Stimulated activated CD8-positive, alpha-beta memory T cell treated with anti-CD3 and anti-CD28 coated beads, Interleukin-12 subunit alpha, Interleukin-12 subunit beta, amount 100 ng/mL, for 1 hour (primary cell): ENCODE measurements around the gene NR1H4.
"Not testable (repeated sequence)": the region's sequence is repeated elsewhere in the genome, so short reads cannot be mapped to it uniquely, and the experiment has no call there.

Source experiments
- DNase-seq: peaks from one replicate; pipeline ENCODE4 v3.0.0-alpha.2; 2020; ENCODE audit warnings: low read depth

Gene NR1H4

DNA sequence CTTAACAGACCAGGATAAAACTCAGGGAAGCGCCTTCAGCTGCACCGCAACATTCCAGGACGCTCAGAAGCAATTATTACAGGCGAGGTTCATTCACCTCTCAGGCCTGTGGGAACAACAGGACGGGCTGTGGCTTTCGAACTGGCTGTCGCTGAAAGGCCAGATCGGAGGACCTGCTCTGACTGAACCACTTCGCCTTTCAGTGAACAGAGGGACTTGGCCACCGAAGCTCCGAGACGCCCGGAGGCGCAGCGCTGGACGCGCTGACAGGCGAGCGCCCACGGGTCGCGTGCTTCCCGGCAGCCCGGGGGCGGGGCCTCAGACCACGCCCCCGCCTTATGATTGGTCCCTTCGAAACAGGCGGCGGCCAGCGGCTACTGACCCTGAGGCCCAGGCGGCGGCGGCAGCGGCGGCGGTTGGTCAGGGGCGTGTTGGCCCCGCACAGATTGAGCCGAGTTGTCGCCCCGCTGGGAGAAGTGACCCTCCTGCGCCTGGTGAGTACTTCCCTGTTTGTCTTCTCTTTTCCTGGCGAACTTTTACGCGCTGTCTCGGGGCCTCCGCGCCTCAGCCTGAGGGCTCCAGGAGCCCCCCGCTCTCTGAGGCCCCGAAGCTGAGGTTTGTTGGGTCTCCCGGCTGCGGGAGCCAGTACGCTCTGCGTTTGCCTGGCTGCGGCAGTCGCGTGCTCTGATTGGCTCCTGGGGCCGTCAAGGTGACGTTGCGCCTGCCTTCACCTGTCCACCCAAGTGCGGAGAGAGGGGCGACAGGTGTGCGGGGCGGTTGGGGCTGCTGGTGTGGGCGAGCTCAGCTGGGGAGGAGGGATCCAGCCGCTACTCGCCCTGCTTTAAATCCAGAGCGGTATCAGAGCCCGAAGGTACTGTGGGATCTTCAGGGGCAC lies 99.9 kb downstream of the NR1H4 start, which contains the start of gene GAS2L3:
TSS of gene GAS2L3 (plus strand) at position 393 of the 895 bp plus-strand sequence. CDS start 21,221 bp downstream, outside the sequence.
- DNase-seq = peak; percentile 15

DNA sequence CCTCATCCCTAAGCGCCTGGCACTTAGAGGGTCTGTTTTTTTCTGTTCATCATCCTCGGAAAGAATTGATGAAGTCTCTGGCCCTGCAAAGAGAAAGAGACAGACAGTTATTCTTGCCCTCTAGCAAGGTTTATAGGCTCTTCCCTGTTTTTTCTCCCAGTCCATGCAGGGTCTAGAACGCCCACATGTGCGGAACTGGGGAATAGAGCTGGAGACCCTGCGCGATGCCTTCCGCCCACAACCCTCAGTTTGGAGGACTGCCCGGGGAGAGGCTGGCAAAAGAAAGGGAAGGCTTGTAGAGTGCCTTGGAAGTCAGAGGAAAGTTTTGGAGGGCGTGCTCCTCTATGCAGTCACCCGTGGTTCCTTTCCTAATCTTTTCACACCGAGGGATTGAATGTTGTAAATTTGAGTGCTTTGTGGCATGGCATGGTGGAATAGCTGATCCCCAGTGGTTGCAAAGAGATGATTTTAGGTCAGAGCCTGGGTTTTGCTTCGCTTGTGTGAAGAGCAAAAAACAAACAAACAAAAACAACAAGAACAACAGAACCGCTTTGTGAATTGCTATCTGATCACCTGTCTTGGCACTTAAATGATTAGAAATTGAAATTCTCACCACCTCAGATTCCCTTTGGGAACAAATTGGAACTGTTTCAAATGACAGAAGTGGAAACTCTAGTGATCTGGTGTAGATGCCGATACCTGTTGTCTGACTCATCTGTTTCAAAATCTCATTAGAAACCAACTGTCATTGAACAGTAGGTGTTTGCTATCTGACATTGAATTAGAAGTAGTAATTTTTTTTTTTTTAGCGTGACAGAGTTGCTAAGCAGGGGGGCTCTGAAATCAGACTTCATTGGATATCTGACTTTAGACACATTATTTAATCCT lies 100.8 kb downstream of the NR1H4 start:
- DNase-seq = no peak

DNA sequence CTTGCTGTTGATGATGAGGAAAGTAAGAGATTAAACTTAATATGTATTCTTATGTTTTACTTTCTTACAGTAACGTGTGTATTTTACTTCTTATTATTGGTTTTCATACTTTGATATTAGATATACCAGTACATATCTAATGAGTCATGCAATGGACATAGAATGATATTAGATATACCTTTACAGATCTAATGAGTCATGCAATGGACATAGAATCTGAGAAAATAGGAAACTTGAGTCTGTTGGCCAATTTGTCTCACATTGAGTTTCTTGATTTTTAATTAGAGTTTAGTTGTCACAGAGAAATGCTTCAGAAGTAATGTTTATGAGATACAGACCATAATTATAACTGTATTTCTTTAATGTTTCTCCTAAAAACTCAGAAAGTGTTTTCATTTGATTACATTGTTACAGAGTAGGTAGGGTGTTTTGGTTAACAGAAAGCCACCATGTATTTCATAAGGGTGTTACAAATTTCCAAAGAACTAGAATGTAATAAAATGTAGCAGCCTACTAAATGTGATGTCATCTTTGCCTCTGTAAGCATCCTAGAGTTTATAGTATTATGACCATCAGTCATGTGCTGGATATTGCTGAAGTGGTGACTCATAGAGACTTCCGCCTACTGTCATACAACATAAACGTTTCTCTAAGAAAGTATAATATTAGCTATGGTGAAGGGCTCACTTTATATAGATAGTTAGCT lies 102.8 kb downstream of the NR1H4 start:
- no peak for DNase-seq

DNA sequence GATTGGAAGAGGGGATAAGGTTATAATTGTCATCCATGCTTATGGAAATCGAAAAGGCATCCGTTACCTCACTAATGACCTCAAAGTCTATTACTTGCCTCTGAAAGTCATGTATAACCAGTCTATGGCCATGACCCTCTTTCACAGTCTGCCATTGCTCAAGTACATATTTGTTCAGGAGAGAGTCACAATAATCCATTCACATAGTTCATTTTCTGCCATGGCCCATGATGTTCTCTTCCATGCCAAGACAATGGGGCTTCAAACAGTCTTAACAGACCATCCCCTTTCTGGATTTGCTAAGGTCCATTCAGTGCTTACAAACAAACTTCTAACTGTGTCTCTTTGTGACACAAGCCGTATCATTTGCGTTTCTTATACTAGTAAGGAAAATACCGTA lies 105.3 kb downstream of the NR1H4 start:
- no peak for DNase-seq

DNA sequence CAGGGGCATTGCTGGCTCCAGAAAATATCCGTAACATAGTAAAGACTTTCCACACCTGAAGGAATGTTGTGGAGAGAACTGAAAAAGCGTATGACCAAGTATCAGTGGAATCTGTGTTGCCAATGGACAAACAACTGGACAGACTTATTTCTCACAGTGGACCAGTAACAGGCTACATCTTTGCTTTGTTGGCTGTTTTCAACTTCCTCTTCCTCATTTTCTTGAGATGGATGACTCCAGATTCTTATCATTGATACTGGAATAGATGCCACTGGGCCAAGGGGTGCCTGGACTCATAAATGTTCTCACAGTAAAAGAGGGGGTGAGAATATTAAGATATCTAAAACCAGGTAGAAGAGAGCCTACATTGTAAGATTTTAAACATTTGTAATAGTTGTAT lies 106.2 kb downstream of the NR1H4 start:
- no peak for DNase-seq

DNA sequence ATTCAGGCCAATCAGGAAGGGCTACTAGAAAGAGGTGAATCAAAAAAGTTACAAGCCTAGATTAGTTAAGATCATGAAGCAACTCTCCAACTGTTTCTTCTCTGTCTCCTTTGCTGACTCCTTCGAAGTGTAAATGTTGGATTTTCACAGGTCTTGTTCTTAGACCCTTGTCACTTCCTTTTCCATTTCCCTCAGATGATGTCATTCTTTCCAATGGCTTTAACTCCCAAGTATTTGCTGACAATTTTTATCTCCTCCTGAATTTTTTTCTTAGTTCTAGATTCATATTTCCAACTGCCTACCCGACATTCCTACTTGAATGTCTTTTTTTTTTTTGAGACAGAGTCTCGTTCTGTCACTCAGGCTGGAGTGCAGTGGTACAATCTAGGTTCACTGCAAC lies 110.6 kb downstream of the NR1H4 start:
- DNase-seq = no peak

DNA sequence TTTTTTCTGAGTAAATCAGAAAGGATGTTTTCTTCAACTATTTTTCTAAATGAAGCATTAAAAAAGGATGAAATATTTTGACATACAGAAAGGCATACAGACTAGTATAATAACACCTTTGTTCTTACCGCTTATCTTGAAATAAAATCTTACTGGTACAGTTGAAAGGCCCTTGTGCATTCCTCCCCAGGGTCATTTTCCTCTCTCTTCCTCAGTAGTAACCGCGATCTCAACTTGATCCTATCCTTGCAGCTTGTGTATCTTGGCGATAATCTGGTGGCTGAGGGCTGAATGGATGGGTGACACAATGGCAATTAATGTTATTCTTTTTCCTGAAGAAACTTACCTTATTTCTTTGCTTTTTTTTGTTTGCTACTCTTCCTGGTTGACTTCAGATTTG lies 118.3 kb downstream of the NR1H4 start:
- no peak for DNase-seq

DNA sequence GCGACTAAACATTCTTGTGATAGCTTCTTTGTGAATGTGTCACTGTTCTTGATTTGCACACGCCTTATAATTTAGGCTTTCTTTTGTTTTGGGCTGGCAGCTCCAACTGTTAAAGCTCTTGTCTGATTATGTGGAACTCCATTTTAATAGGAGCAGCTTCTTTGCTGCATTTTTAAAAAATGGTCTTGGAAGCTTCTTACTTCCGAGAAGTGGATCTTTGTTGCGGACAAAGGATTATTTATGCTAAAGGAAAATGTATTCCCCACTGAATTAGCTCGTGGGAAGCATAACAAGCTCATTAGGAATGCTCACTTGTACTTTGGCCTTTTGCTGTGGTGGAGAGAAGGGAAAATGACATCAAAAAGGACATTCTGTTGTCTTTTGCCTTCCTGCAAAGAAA lies 119.8 kb downstream of the NR1H4 start:
- no peak for DNase-seq

DNA sequence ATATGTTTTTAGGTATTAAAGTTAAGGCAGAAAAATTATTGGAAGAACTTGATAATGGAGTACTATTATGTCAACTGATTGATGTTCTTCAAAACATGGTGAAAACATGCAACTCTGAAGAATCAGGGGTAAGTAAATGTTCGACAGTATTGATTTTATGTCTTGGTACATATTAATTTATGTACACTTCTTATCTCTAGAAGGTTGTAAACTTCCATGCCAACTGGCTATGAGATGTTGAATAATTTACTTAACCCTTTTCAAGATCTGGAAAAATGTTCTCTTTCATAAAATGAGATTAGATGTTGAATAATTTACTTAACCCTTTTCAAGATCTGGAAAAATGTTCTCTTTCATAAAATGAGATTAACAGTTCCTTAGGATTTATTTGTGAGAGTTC lies 128.0 kb downstream of the NR1H4 start:
- no peak for DNase-seq

DNA sequence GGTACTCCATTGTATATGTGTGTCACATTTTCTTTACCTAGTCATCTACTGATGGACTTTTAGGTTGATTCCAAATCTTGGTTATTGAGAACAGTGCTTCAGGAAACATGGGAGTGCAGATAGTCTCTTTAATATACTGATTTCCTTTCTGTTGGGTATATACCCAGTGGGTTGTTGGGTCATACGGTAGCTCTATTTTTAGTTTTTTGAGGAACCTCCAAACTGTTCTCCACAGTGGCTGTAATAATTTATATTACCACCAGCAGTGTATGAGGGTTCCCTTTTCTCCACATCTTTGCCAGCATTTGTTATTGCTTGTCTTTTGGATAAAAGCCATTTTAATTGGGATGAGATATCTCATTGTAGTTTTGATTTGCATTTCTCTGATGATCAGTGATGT lies 129.3 kb downstream of the NR1H4 start:
- not testable (repeated sequence) for DNase-seq

DNA sequence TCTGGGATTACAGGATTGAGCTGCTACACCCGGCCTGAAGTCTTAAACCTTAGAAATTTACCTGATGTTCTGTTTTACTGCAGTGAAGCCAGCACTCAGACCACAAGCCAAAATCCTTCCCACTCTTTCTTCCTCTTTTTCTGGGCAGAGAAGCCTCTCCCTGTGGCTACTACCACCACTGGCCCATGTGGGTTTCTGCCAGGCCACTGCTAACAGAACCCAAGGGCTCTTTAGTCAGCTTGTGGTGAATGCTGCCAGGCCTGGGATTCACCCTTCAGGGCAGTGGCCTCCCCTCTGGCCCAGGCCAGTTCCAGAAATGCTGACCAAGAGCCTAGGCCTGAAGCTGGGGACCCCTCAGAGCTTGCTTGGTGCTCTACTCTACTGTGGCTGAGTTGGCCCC lies 135.1 kb downstream of the NR1H4 start:
- DNase-seq = no peak

DNA sequence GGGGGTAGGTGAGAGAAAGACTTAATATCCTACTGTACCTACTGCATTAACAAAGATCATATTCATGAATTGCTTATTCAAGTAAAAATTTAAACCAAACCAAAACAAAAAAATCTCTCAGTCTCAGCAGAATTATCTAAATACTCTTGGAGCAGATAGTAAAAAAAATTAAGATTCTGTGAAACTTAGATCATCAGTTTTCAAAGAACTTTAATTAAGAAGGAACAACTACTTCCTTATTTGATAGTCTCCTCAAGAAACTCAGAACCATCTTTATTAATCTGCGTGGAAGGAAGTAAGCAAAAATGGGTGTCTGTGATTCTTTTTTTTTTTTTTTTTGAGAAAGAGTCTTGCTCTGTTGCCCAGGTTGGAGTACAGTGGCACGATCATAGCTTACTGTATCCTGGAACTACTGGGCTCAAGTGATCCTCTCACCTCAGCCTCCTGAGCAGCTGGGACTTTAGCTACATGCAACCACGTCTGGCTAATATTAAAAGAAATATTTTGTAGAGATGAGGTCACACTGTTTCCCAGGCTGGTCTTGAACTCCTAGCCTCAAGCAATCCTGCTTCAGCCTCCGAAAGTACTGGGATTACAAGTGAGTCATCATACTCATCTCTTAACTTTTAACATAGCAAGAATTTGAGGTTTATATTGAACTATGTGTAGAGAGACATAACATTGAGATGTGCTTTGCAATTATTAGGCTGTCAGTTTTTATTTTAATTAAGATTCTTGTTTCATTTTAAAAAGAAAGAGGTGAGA lies 137.2 kb downstream of the NR1H4 start:
- no peak for DNase-seq

DNA sequence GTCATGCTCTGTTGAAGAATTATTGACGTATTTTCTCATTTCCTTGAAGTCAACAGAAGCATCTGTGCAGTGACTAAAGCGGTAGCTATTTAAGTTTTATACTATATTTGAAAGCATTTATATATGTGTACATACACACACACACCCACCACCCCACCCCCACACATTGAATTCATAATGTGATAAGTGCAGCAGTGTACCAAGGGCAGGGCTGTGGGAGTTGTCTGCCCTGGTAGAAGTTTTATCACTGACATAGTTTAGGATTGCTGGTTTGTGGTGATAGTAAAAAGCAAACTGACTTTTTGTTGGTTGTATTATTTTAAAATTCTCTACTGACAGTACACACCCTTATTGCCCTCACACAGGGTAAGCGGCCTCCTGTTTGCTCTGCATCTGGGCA lies 138.9 kb downstream of the NR1H4 start:
- no peak for DNase-seq
